Mammary epithelial cell (primary cell): Measurements from ENCODE around the gene TNFRSF11A.

Source experiments
- CTCF ChIP-seq, 2 donors: IDR thresholded peaks in 1 of 2; conservative IDR thresholded peaks in 1 of 2; 2 replicates each; pipeline ENCODE4 v1.5.1; 2011 to 2012; ENCODE audit warnings: inconsistent platforms in 2 of 2, low read length in 2 of 2, mild to moderate bottlenecking in 2 of 2, control low read depth in 1 of 2, low read depth in 1 of 2; ENCODE audit not compliant: insufficient read depth in 1 of 2; ENCODE audit errors: extremely low read depth in 1 of 2
- EZH2 ChIP-seq: IDR thresholded peaks from 2 replicates; pipeline ENCODE4 v1.6.1; 2012; ENCODE audit warnings: low read length, inconsistent platforms, borderline replicate concordance

DNA sequence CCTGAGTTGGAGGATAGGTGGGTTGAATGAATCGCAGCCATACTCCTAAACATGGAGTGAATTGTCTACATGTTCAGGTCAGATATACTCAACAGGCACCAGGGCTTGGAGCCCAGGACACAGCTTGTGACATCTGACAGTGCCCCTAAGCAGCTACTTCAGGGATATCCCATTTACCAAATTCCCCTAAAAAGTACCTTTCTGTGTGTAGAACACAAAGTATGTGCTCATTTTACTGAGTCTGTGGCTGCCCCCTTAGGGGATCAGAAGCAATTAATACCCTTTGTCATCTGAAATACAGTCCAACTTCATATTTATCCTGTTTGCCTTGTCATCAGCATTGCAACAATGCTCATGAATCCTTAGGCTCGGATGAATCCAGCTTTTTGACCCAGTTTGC is 20.8 kb downstream of the TNFRSF11A start:
- no peak for TF ChIP-seq CTCF (conservative IDR thresholded peaks at IDR 0.05 in 1 of 2, IDR thresholded peaks at IDR 0.05 in 1 of 2; ENCODE audit: extremely low read depth in 1 of 2, insufficient read depth in 1 of 2, low read depth in 1 of 2, low read length in 2 of 2)
- TF ChIP-seq EZH2, result no peak
